Measurements from ENCODE around the gene GALNS. TPM values are rescaled to one million over a fixed set of nuclear protein-coding genes. Genes with fewer than 3 reads are reported as not detected.

The GALNS gene
- total and polyA plus RNA-seq, 2 donors (not counting 1 experiment from before 2014, with no cell fraction given) = 10.6 to 29.6 TPM

DNA sequence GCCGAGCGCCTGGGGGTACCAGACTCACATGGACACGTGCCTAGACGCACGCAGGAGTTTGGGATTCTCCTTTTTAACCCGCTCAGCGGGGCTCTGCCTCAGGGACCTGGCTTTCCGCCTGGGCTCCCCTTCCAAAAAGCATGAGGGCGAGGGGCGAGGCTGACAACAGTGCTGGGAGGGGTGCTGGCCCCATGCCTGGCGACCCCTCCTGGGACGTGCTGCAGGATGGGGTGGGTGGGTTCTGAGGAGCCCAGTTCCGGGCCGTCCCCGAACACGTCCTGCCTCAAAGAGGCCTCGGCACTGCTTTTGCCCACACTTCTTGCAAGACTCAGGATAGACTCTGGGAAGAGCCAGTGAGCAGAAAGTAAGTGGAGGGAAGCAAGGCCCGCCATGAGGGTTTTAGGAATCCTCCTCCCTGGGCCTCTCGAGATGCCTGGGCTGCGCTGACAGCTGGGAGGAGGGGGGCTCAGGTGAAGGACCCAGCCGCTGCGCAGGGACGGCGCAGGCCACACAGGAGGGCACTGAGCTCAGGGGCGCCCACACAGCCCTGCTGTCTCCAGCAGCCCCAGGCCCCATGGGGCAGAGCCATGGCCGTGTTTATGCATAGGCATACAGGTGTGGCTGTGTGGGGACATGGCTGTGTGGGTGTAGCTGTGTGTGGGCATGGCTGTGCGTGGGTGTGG lies 25.1 kb upstream of the GALNS start:
- H3K9me3 ChIP-seq (ENCODE audit: control insufficient read depth, insufficient read depth, low read depth, low read length) = no peaks in the 10 kb centered on the region
- no peak for TF ChIP-seq CTCF (conservative IDR thresholded peaks at IDR 0.05 in 1 of 2, IDR thresholded peaks at IDR 0.05 in 1 of 2; ENCODE audit: low read depth in 1 of 2, low read length in 2 of 2)
- no peak for TF ChIP-seq EZH2 (IDR thresholded peaks at IDR 0.05; ENCODE audit: low read length, missing control alignments)
- H3K4me3 ChIP-seq (replicated peaks in 1 of 4; ENCODE audit: control extremely low read depth in 1 of 4, insufficient read depth in 1 of 4, low read depth in 3 of 4, low read length in 4 of 4) = no peak overlapping the region
- H2AFZ ChIP-seq (ENCODE audit: low read length) = no peak overlapping the region
- H3K9ac ChIP-seq (ENCODE audit: insufficient read depth, low read length) = no peak overlapping the region
- H3K27ac ChIP-seq (ENCODE audit: insufficient read depth, low read length) = no peak overlapping the region
- H3K4me1 ChIP-seq (ENCODE audit: control insufficient read depth, extremely low read depth, insufficient read depth, low read length) = peaks cover 3% of the 10 kb centered on the region
- H3K27me3 ChIP-seq (ENCODE audit: control insufficient read depth, insufficient read depth, low read length) = no peaks in the 10 kb centered on the region
- DNase-seq (ENCODE audit: low read depth in 2 of 2) = no peak
- no peaks in the 10 kb centered on the region for H3K79me2 ChIP-seq (ENCODE audit: control insufficient read depth, insufficient read depth, low read length)
- H3K4me2 ChIP-seq (ENCODE audit: extremely low read depth, insufficient read depth, low read length) = no peak overlapping the region
- no peaks in the 10 kb centered on the region for H3K36me3 ChIP-seq (ENCODE audit: control insufficient read depth, insufficient read depth, low read length)
- no peaks in the 10 kb centered on the region for H4K20me1 ChIP-seq (ENCODE audit: control insufficient read depth, extremely low read depth, insufficient read depth, low read length)

DNA sequence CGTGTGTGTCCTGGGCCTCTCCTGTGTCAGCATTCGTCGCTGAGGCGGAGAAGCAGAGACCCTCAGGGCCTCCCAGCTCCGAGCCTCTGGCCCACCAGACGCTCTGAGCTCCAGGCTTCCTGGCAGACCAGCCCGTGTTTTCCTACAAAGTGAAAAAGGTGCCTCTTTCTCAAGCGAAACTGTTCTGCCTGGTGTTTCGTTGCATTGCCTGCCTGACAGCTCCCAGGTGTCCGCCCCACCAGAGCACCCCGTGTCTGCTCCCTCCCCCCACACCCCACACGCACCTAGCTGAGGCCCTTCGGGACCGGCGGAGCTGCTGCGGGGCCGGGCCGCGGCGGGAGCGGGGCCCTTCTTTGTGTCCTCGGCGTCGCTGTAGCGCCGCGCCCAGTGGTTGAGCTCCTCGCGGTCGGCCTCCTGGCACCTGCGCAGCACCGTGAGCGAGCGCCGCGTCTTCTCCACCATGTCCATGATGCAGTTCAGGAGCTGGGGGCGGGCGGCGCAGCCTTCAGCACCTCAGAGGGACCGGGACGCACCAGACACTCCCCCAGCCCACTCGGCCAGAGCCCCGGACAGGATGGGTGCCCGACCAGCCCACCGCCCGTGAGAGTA lies 24.4 kb upstream of the GALNS start:
- Histone ChIP-seq H3K36me3 (ENCODE audit: control insufficient read depth, insufficient read depth, low read length) (no peaks in the 10 kb centered on the region), H2AFZ (ENCODE audit: low read length) (no peak overlapping the region), H3K4me3 (replicated peaks in 1 of 4; ENCODE audit: control extremely low read depth in 1 of 4, insufficient read depth in 1 of 4, low read depth in 3 of 4, low read length in 4 of 4) (no peak overlapping the region), H3K27me3 (ENCODE audit: control insufficient read depth, insufficient read depth, low read length) (no peaks in the 10 kb centered on the region), H3K9me3 (ENCODE audit: control insufficient read depth, insufficient read depth, low read depth, low read length) (no peaks in the 10 kb centered on the region), H3K27ac (ENCODE audit: insufficient read depth, low read length) (no peak overlapping the region), H3K79me2 (ENCODE audit: control insufficient read depth, insufficient read depth, low read length) (no peaks in the 10 kb centered on the region), H3K4me2 (ENCODE audit: extremely low read depth, insufficient read depth, low read length) (no peak overlapping the region), H4K20me1 (ENCODE audit: control insufficient read depth, extremely low read depth, insufficient read depth, low read length) (no peaks in the 10 kb centered on the region), H3K4me1 (ENCODE audit: control insufficient read depth, extremely low read depth, insufficient read depth, low read length) (no peaks in the 10 kb centered on the region), H3K9ac (ENCODE audit: insufficient read depth, low read length) (no peak overlapping the region)
- TF ChIP-seq CTCF (conservative IDR thresholded peaks at IDR 0.05 in 1 of 2, IDR thresholded peaks at IDR 0.05 in 1 of 2; ENCODE audit: low read depth in 1 of 2, low read length in 2 of 2) (no peak), EZH2 (IDR thresholded peaks at IDR 0.05; ENCODE audit: low read length, missing control alignments) (no peak)
- no peak for DNase-seq (ENCODE audit: low read depth in 2 of 2)

DNA sequence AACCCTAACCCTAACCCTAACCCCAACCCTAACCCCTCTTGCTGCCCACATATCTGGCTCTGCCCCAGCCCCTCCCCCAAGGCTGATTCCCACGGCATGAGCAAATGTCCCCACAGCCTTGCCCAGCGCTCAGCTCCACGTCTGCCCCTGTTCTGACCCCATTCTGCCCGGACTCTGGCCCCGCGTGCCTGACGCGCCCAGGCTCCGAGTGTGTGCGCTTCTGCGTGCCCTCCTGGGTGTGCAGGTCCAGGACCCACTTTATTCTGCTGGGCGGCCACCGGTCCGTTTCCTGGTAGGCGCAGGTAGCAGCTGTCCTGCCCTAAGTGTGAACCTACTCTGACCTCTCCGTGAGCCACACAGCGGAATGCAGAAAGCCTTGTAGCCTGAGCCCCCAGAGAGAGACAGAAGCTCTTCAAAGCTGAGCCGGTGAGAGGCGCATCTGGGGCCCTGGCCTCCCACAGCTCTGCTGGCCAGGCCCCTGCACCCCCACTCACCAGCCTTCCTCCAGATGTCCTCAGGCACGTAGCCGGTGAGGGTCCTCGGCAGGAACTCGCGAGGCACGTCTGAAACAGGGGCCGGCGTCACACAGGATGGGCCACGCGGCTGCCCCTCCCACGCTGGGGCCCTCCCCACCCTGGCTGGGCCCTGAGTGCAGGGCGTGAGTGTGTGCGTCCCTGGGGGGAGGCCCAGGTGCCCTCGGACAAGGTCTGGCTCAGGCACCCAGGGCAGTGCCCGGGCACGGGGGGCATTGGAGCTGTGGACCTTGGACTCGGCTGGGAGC lies 23.7 kb upstream of the GALNS start:
- Histone ChIP-seq H3K4me2 (ENCODE audit: extremely low read depth, insufficient read depth, low read length) (no peak overlapping the region), H3K27ac (ENCODE audit: insufficient read depth, low read length) (no peak overlapping the region), H4K20me1 (ENCODE audit: control insufficient read depth, extremely low read depth, insufficient read depth, low read length) (no peaks in the 10 kb centered on the region), H3K27me3 (ENCODE audit: control insufficient read depth, insufficient read depth, low read length) (no peaks in the 10 kb centered on the region), H3K79me2 (ENCODE audit: control insufficient read depth, insufficient read depth, low read length) (no peaks in the 10 kb centered on the region), H3K4me1 (ENCODE audit: control insufficient read depth, extremely low read depth, insufficient read depth, low read length) (no peaks in the 10 kb centered on the region), H3K9ac (ENCODE audit: insufficient read depth, low read length) (no peak overlapping the region), H3K36me3 (ENCODE audit: control insufficient read depth, insufficient read depth, low read length) (no peaks in the 10 kb centered on the region), H2AFZ (ENCODE audit: low read length) (no peak overlapping the region), H3K9me3 (ENCODE audit: control insufficient read depth, insufficient read depth, low read depth, low read length) (no peaks in the 10 kb centered on the region), H3K4me3 (replicated peaks in 1 of 4; ENCODE audit: control extremely low read depth in 1 of 4, insufficient read depth in 1 of 4, low read depth in 3 of 4, low read length in 4 of 4) (no peak overlapping the region)
- TF ChIP-seq CTCF (conservative IDR thresholded peaks at IDR 0.05 in 1 of 2, IDR thresholded peaks at IDR 0.05 in 1 of 2; ENCODE audit: low read depth in 1 of 2, low read length in 2 of 2) (no peak), EZH2 (IDR thresholded peaks at IDR 0.05; ENCODE audit: low read length, missing control alignments) (no peak)
- DNase-seq (ENCODE audit: low read depth in 2 of 2) = no peak
